ENCODE measurements around the gene AMN. TPM values are rescaled to one million over a fixed set of nuclear protein-coding genes. Genes with fewer than 3 reads are reported as not detected.
A peak's percentile ranks its signal among the peaks of the same experiment; 100 is the strongest.

Gene AMN
- total RNA-seq, 3 donors from 2014 or later: 128 to 486 (median 198) TPM

- intact Hi-C loops (cut with DNase I, micrococcal nuclease): no loop called here
- Histone ChIP-seq H3K9me3 (no peaks in the 10 kb centered on the region), H3K36me3 (ENCODE audit: low read depth) (no peaks in the 10 kb centered on the region), H3K4me3 (no peak overlapping the region), H3K4me1 (ENCODE audit: low read depth) (no peaks in the 10 kb centered on the region)
- DNase-seq (no peak), ATAC-seq (no peak)
- no peak for TF ChIP-seq CTCF (IDR thresholded peaks at IDR 0.05)
These were observed 23.0 kb upstream of the AMN start for GRCh38 chr14:102899516-102899900.

GRCh38 chr14:102900631-102901571, 21.6 kb upstream of the AMN start:
- no peak for TF ChIP-seq CTCF (IDR thresholded peaks at IDR 0.05)
- H3K36me3 ChIP-seq (ENCODE audit: low read depth): no peaks in the 10 kb centered on the region
- no peak for DNase-seq
- no peak overlapping the region for H3K4me3 ChIP-seq
- intact Hi-C loops (cut with DNase I, micrococcal nuclease): no loop called here
- H3K9me3 ChIP-seq: no peaks in the 10 kb centered on the region
- peak; percentile 47 for ATAC-seq
- H3K4me1 ChIP-seq (ENCODE audit: low read depth): no peaks in the 10 kb centered on the region

GRCh38 chr14:102901633-102902032, 20.8 kb upstream of the AMN start:
- no peaks in the 10 kb centered on the region for H3K36me3 ChIP-seq (ENCODE audit: low read depth)
- no peaks in the 10 kb centered on the region for H3K9me3 ChIP-seq
- peak in 1 of 3 donors; percentile 71 for DNase-seq
- TF ChIP-seq CTCF (IDR thresholded peaks at IDR 0.05): no peak
- no peaks in the 10 kb centered on the region for H3K4me1 ChIP-seq (ENCODE audit: low read depth)
- intact Hi-C loops (cut with DNase I, micrococcal nuclease): no loop called here
- peak; percentile 76 for ATAC-seq
- H3K4me3 ChIP-seq: no peak overlapping the region

- TF ChIP-seq CTCF (IDR thresholded peaks at IDR 0.05): no peak
- H3K4me1 ChIP-seq (ENCODE audit: low read depth): no peaks in the 10 kb centered on the region
- intact Hi-C loops (cut with DNase I, micrococcal nuclease): no loop called here
- no peak for ATAC-seq
- H3K4me3 ChIP-seq: no peak overlapping the region
- no peaks in the 10 kb centered on the region for H3K9me3 ChIP-seq
- DNase-seq: peak in 1 of 3 donors; percentile 20
- H3K36me3 ChIP-seq (ENCODE audit: low read depth): no peaks in the 10 kb centered on the region
These were observed 20.4 kb upstream of the AMN start for GRCh38 chr14:102902086-102902485.

GRCh38 chr14:102902523-102903247, 19.8 kb upstream of the AMN start:
- no peaks in the 10 kb centered on the region for H3K36me3 ChIP-seq (ENCODE audit: low read depth)
- no peaks in the 10 kb centered on the region for H3K9me3 ChIP-seq
- no peak for DNase-seq
- no peak for ATAC-seq
- no peak for TF ChIP-seq CTCF (IDR thresholded peaks at IDR 0.05)
- H3K4me1 ChIP-seq (ENCODE audit: low read depth): no peaks in the 10 kb centered on the region
- intact Hi-C loops (cut with DNase I, micrococcal nuclease): no loop called here
- no peak overlapping the region for H3K4me3 ChIP-seq
